Measurements from ENCODE around the gene CHRNA9.

Gene CHRNA9

GRCh38 chr4:40308528-40309122 is 26.5 kb upstream of the CHRNA9 start:
- DNase-seq (ENCODE audit: low spot score): no peak

- DNase-seq (ENCODE audit: low spot score): peak; percentile 74
Measured at GRCh38 chr4:40309250-40309774, 25.8 kb upstream of the CHRNA9 start.

GRCh38 chr4:40310225-40310624 is 24.9 kb upstream of the CHRNA9 start:
- no peak for DNase-seq (ENCODE audit: low spot score)

GRCh38 chr4:40311811-40312346 is 23.3 kb upstream of the CHRNA9 start:
- DNase-seq (ENCODE audit: low spot score): no peak

- no peak for DNase-seq (ENCODE audit: low spot score)
Measured at GRCh38 chr4:40314951-40315350, 20.2 kb upstream of the CHRNA9 start.

GRCh38 chr4:40316333-40316781 is 18.8 kb upstream of the CHRNA9 start:
- DNase-seq (ENCODE audit: low spot score): peak; percentile 71

- peak; percentile 66 for DNase-seq (ENCODE audit: low spot score)
Measured at GRCh38 chr4:40316782-40317635, 18.1 kb upstream of the CHRNA9 start.

GRCh38 chr4:40317916-40318658 is 17.0 kb upstream of the CHRNA9 start:
- no peak for DNase-seq (ENCODE audit: low spot score)

- no peak for DNase-seq (ENCODE audit: low spot score)
Measured at GRCh38 chr4:40321574-40322275, 13.4 kb upstream of the CHRNA9 start.

GRCh38 chr4:40322811-40323210 is 12.3 kb upstream of the CHRNA9 start:
- DNase-seq (ENCODE audit: low spot score): no peak

GRCh38 chr4:40323866-40324265 is 11.3 kb upstream of the CHRNA9 start:
- no peak for DNase-seq (ENCODE audit: low spot score)

GRCh38 chr4:40325406-40326019 is 9.6 kb upstream of the CHRNA9 start:
- no peak for DNase-seq (ENCODE audit: low spot score)

GRCh38 chr4:40327340-40327739 is 7.8 kb upstream of the CHRNA9 start:
- no peak for DNase-seq (ENCODE audit: low spot score)

GRCh38 chr4:40328383-40328782 is 6.8 kb upstream of the CHRNA9 start:
- DNase-seq (ENCODE audit: low spot score): no peak

- DNase-seq (ENCODE audit: low spot score): no peak
Measured at GRCh38 chr4:40329805-40330204, 5.3 kb upstream of the CHRNA9 start.

GRCh38 chr4:40330536-40330935 is 4.6 kb upstream of the CHRNA9 start:
- DNase-seq (ENCODE audit: low spot score): no peak

- DNase-seq (ENCODE audit: low spot score): no peak
Measured at GRCh38 chr4:40331101-40331745, 3.9 kb upstream of the CHRNA9 start.

- no peak for DNase-seq (ENCODE audit: low spot score)
Measured at GRCh38 chr4:40331961-40332360, 3.2 kb upstream of the CHRNA9 start.

GRCh38 chr4:40333921-40334352 is 1.2 kb upstream of the CHRNA9 start:
- peak; percentile 51 for DNase-seq (ENCODE audit: low spot score)

GRCh38 chr4:40335525-40335894 is 377 bp downstream of the CHRNA9 start:
- DNase-seq (ENCODE audit: low spot score): no peak

GRCh38 chr4:40337051-40337450 is 1.9 kb downstream of the CHRNA9 start:
- DNase-seq (ENCODE audit: low spot score): no peak

All from putamen (tissue), 1 donor.